HL-60 (cell line): ENCODE data around the gene CADM1.

Source experiments
- DNase-seq, 2 experiments: peaks; one replicate each; pipeline ENCODE4 v3.0.0-alpha.2; 2010 to 2020; ENCODE audit warnings: low read depth in 1 of 2, low spot score in 1 of 2
- H3K27ac ChIP-seq: fragments of 250-450 bp; sonication (Bioruptor Pico); replicated peaks from 2 replicates; pipeline ENCODE4 v1.5.1; 2020; ENCODE audit warnings: mild to moderate bottlenecking, moderate library complexity
- H3K27me3 ChIP-seq: fragments of 250-450 bp; sonication (Bioruptor Pico); 2 replicates; pipeline ENCODE4 v1.5.1; 2021; ENCODE audit warnings: mild to moderate bottlenecking, moderate library complexity; ENCODE audit not compliant: insufficient read depth, poor library complexity, severe bottlenecking
- H3K4me3 ChIP-seq: replicated peaks from 2 replicates; pipeline ENCODE4 v1.5.1; 2011; ENCODE audit warnings: mild to moderate bottlenecking, control low read depth, low read length; ENCODE audit not compliant: insufficient read depth
- GABPA ChIP-seq: IDR thresholded peaks from 2 replicates; pipeline ENCODE4 v1.6.1; 2012; ENCODE audit warnings: low read depth
- POLR2AphosphoS5 ChIP-seq: IDR thresholded peaks from 2 replicates; pipeline ENCODE4 v1.6.1; 2012; ENCODE audit warnings: low read depth
- SPI1 ChIP-seq: IDR thresholded peaks from 2 replicates; pipeline ENCODE4 v1.6.1; 2012; ENCODE audit warnings: low read depth, mild to moderate bottlenecking, borderline replicate concordance
- TF ChIP-seq, protein P1 (sequence below): IDR thresholded peaks from one replicate; pipeline ENCODE4 v1.5.1; 2011; ENCODE audit warnings: low read length, control low read depth, inconsistent platforms; ENCODE audit not compliant: insufficient read depth
- TF ChIP-seq, protein P2 (sequence below): IDR thresholded peaks from 2 replicates; pipeline ENCODE4 v1.6.1; 2012; ENCODE audit warnings: low read depth; ENCODE audit not compliant: insufficient replicate concordance

Gene CADM1

DNA sequence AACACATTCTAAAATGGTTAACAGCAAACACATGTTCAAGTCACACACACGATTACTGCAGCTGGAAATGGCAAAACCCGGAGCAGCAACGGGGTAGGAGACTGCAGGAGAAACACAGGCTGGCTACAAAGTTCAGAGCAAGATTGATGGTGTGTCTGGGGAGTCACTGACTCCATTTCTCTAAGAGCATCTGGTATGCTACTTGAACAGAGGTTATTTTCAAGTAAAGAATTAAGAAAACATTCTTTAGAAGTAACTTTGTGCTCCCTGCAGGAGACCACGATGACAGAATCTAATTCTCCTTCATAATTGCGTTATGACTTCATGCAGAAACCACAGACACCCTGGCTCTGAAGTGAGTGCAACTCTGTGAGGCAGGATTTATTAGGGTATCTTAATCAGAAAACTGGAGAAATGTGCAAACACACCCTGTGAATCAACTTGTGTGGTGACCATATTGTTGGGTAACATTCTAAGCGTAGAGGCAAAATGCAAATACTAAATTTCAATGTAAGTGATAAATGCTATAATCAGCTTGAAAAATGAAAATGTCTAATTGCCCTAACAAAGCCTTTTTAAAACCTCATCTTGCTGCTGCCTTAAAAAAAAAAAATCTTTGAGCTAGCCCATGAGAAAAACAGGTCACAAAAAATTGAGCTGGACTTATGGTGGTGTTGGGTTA, 303.0 kb downstream of the CADM1 start:
- Histone ChIP-seq H3K27me3 (no peaks in the 10 kb centered on the region), H3K27ac (no peak overlapping the region), H3K4me3 (no peak overlapping the region)
- TF ChIP-seq GABPA (no peak), SPI1 (no peak), POLR2AphosphoS5 (no peak)
- TF ChIP-seq, protein P1, sequence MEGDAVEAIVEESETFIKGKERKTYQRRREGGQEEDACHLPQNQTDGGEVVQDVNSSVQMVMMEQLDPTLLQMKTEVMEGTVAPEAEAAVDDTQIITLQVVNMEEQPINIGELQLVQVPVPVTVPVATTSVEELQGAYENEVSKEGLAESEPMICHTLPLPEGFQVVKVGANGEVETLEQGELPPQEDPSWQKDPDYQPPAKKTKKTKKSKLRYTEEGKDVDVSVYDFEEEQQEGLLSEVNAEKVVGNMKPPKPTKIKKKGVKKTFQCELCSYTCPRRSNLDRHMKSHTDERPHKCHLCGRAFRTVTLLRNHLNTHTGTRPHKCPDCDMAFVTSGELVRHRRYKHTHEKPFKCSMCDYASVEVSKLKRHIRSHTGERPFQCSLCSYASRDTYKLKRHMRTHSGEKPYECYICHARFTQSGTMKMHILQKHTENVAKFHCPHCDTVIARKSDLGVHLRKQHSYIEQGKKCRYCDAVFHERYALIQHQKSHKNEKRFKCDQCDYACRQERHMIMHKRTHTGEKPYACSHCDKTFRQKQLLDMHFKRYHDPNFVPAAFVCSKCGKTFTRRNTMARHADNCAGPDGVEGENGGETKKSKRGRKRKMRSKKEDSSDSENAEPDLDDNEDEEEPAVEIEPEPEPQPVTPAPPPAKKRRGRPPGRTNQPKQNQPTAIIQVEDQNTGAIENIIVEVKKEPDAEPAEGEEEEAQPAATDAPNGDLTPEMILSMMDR = no peak
- TF ChIP-seq, protein P2, sequence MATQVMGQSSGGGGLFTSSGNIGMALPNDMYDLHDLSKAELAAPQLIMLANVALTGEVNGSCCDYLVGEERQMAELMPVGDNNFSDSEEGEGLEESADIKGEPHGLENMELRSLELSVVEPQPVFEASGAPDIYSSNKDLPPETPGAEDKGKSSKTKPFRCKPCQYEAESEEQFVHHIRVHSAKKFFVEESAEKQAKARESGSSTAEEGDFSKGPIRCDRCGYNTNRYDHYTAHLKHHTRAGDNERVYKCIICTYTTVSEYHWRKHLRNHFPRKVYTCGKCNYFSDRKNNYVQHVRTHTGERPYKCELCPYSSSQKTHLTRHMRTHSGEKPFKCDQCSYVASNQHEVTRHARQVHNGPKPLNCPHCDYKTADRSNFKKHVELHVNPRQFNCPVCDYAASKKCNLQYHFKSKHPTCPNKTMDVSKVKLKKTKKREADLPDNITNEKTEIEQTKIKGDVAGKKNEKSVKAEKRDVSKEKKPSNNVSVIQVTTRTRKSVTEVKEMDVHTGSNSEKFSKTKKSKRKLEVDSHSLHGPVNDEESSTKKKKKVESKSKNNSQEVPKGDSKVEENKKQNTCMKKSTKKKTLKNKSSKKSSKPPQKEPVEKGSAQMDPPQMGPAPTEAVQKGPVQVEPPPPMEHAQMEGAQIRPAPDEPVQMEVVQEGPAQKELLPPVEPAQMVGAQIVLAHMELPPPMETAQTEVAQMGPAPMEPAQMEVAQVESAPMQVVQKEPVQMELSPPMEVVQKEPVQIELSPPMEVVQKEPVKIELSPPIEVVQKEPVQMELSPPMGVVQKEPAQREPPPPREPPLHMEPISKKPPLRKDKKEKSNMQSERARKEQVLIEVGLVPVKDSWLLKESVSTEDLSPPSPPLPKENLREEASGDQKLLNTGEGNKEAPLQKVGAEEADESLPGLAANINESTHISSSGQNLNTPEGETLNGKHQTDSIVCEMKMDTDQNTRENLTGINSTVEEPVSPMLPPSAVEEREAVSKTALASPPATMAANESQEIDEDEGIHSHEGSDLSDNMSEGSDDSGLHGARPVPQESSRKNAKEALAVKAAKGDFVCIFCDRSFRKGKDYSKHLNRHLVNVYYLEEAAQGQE = no peak
- no peak for DNase-seq

DNA sequence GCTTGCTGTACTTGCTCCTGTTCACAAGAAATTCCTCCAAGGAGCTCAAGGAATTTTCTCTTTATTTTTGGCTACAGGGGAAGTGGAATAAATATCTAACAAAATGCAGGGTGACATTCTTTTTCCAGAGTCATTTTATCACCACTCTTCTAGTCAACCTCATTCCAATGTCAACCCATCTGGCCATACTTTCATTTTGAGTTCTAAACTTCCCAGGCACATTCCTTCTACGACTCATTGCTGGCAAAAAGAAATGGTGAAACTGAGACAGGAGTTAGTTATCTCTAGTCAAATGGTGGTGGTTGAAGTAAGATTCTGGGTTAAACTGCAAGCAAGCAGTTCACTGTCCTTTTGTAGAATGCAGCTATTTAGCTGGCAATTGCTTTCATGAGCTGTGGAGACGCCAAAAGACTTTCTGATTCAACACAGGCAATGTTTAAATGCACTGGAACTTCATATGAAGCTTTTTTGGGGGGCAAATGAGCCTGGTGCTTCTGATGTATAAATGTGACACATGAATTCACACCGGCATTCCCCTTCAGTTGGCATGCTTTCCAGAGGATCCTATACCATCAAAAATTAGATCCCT, 304.6 kb downstream of the CADM1 start:
- Histone ChIP-seq H3K27ac (no peak overlapping the region), H3K27me3 (peaks cover 5% of the 10 kb centered on the region), H3K4me3 (no peak overlapping the region)
- DNase-seq = no peak
- TF ChIP-seq, protein P1 = no peak
- TF ChIP-seq POLR2AphosphoS5 (no peak), SPI1 (no peak), GABPA (no peak)
- TF ChIP-seq, protein P2 = no peak

DNA sequence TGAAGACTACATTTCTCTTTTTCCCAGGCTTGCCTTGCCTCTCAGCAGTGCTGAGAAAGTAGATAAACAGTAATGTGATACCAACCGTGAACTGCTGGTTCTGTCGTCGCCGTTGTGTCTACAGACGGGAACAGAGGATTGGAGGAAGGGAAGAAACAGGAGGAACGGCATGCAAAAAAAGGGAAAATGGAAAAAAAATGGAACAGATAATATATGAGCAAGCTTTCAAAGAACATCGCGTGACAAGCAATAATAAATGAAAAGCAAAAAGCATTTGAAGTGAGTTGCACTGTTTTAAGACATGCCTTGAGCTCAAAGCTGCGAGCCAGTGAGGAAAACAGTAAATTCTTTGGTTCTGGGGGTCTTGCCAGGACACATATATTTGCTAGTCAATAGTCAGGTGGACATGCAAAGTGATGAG, 305.9 kb downstream of the CADM1 start:
- no peak for TF ChIP-seq SPI1
- TF ChIP-seq POLR2AphosphoS5 = no peak
- TF ChIP-seq, protein P1 = no peak
- no peak for DNase-seq
- Histone ChIP-seq H3K4me3 (no peak overlapping the region), H3K27me3 (peaks cover 5% of the 10 kb centered on the region), H3K27ac (no peak overlapping the region)
